K562 (cell line): Measurements from ENCODE around the gene CLEC17A. TPM values are rescaled to one million over a fixed set of nuclear protein-coding genes. Genes with fewer than 3 reads are reported as not detected.

Source experiments
- CBX8 ChIP-seq: fragments of 200-600 bp; sonication (generic); IDR thresholded peaks from 2 replicates; pipeline ENCODE4 v1.6.1; 2012; ENCODE audit warnings: borderline replicate concordance, mixed run types, low read depth, mild to moderate bottlenecking, moderate library complexity, mixed read lengths, low read length, control low read depth, inconsistent platforms; ENCODE audit not compliant: poor library complexity, severe bottlenecking; ENCODE audit errors: extremely low read depth
- CEBPG ChIP-seq, 3 experiments: fragments of 200-800 bp in 1 of 3; sonication (Bioruptor generic) in 1 of 3; sonication (generic) in 1 of 3; formaldehyde crosslinking in 1 of 3; IDR thresholded peaks in 2 of 3; conservative IDR thresholded peaks in 1 of 3; 2 replicates each; pipeline versions ENCODE4 v1.6.1 to v1.8.0; 2016 to 2022; ENCODE audit warnings: missing compliant biosample characterization in 2 of 3, missing genetic modification characterization in 2 of 3, mild to moderate bottlenecking in 1 of 3, missing genetic modification reagents in 1 of 3
- CLOCK ChIP-seq: fragments of 250-450 bp; sonication (Bioruptor Pico); IDR thresholded peaks from 2 replicates; pipeline ENCODE4 v1.4.0; 2020; ENCODE audit warnings: mild to moderate bottlenecking, moderate library complexity, borderline replicate concordance
- CREM ChIP-seq: IDR thresholded peaks from 2 replicates; pipeline ENCODE4 v1.6.1; 2014; ENCODE audit warnings: antibody characterized with exemption, low read depth
- KDM1A ChIP-seq, 2 experiments: fragments of 450-650 bp; IDR thresholded peaks; 2 replicates each; pipeline ENCODE4 v1.6.1; 2016; ENCODE audit warnings: mild to moderate bottlenecking in 2 of 2
- MXD1 ChIP-seq: fragments of 250-450 bp; sonication (Bioruptor Pico); IDR thresholded peaks from 2 replicates; pipeline ENCODE4 v1.8.0; 2021; ENCODE audit warnings: borderline replicate concordance, mild to moderate bottlenecking, moderate library complexity; ENCODE audit not compliant: poor library complexity, severe bottlenecking
- NFE2L1 ChIP-seq: fragments of 450-650 bp; IDR thresholded peaks from 2 replicates; pipeline ENCODE4 v1.6.1; 2016; ENCODE audit warnings: missing genetic modification characterization, low read depth, mild to moderate bottlenecking, missing compliant biosample characterization, moderate library complexity, borderline replicate concordance
- PCBP2 ChIP-seq: fragments of 200-400 bp; formaldehyde crosslinking; IDR thresholded peaks from 2 replicates; pipeline ENCODE4 v1.6.1; 2018; ENCODE audit warnings: low read length, low read depth, mild to moderate bottlenecking, moderate library complexity; ENCODE audit not compliant: poor library complexity, severe bottlenecking
- SIX5 ChIP-seq, 2 experiments: IDR thresholded peaks; 2 replicates each; pipeline ENCODE4 v1.6.1; 2011; ENCODE audit warnings: low read length in 2 of 2, borderline replicate concordance in 1 of 2, low read depth in 1 of 2, mild to moderate bottlenecking in 1 of 2, moderate library complexity in 1 of 2; ENCODE audit not compliant: insufficient read depth in 1 of 2
- SP1 ChIP-seq: sonication (generic); formaldehyde crosslinking; IDR thresholded peaks from 2 replicates; pipeline ENCODE4 v1.8.1; 2022; ENCODE audit warnings: mild to moderate bottlenecking, missing genetic modification reagents
- STAT5B ChIP-seq: fragments of 250-450 bp; sonication (Bioruptor Pico); IDR thresholded peaks from 2 replicates; pipeline ENCODE4 v1.8.0; 2021; ENCODE audit warnings: mild to moderate bottlenecking, inconsistent platforms
- STAT6 ChIP-seq: sonication (generic); formaldehyde crosslinking; IDR thresholded peaks from 2 replicates; pipeline ENCODE4 v1.8.1; 2023; ENCODE audit warnings: mild to moderate bottlenecking, missing genetic modification reagents
- ZBTB43 ChIP-seq: sonication (generic); formaldehyde crosslinking; IDR thresholded peaks from 2 replicates; pipeline ENCODE4 v1.8.0; 2023; ENCODE audit warnings: mild to moderate bottlenecking, missing genetic modification reagents
- ZNF124 ChIP-seq: sonication (generic); formaldehyde crosslinking; IDR thresholded peaks from 2 replicates; pipeline ENCODE4 v1.8.1; 2022; ENCODE audit warnings: missing genetic modification reagents
- ZNF436 ChIP-seq: fragments of 250-450, 450-650 bp; sonication (Bioruptor Pico); formaldehyde crosslinking; IDR thresholded peaks from 2 replicates; pipeline ENCODE4 v1.7.0; 2020; ENCODE audit warnings: mild to moderate bottlenecking
- ZNF785 ChIP-seq: fragments of 250-450 bp; sonication (Bioruptor Pico); IDR thresholded peaks from 2 replicates; pipeline ENCODE4 v1.4.0; 2020; ENCODE audit warnings: mild to moderate bottlenecking
- polyA plus RNA-seq, 8 experiments: library from polyadenylated mRNA; depleted of rRNA in 4 of 8; stranded (reverse) in 5 of 8; unstranded in 3 of 8; fragments of >200 nt; fragmentation: Nextera tagmentation in 2 of 8; fragmentation: Illumina TruSeq in 1 of 8; extraction: Ambion mirVana in 2 of 8; extraction: Trizol in 1 of 8; gene quantifications; 2 replicates each; pipeline versions ENCODE4 v1.2.1 to v1.2.3, GENCODE V29; 2011 to 2014; ENCODE audit warnings: inconsistent platforms in 1 of 8, missing spikeins in 1 of 8
- total RNA-seq, 7 experiments: library from RNA; depleted of rRNA in 6 of 7; stranded (reverse); fragments of >200 nt in 6 of 7; fragmentation: Illumina TruSeq in 2 of 7; extraction: Trizol in 2 of 7; gene quantifications; 2 replicates each; pipeline versions ENCODE4 v1.2.1 to v1.2.3, GENCODE V29; 2011 to 2021; ENCODE audit warnings: low replicate concordance in 1 of 7

The CLEC17A gene
- total and polyA plus RNA-seq, 9 of the 15 experiments (the other 6 are each of a cell fraction or from before 2014, with no cell fraction given), result 0.03 TPM; not detected in 8

GRCh38 chr19:14571695-14572490 lies 11.0 kb upstream of the CLEC17A start, which contains the start of gene NDUFB7 (continued):
- TF ChIP-seq MXD1 (CRISPR knock-in tag) (no peak), STAT6 (CRISPR knock-in tag) (0 out of 2 replicates have a peak, but pooled peaks have one; percentile 54), STAT5B (CRISPR knock-in tag) (no peak), ZBTB43 (CRISPR knock-in tag) (no peak), KDM1A (IDR thresholded peaks at IDR 0.05) (peak in 1 of 2 experiments; percentile 29; a peak in 1 of 4 replicates), ZNF785 (CRISPR knock-in tag) (no peak), SIX5 (IDR thresholded peaks at IDR 0.05; ENCODE audit: borderline replicate concordance in 1 of 2, insufficient read depth in 1 of 2, low read depth in 1 of 2, low read length in 2 of 2) (peak; percentile 28 to 40; a peak in 2 of 4 replicates), CLOCK (CRISPR knock-in tag) (no peak), ZNF436 (no peak), PCBP2 (no peak), CREM (peak; percentile 87), NFE2L1 (tag) (no peak), CEBPG (CRISPR knock-in tag; IDR thresholded peaks at IDR 0.05) (peak; percentile 63; the same call in 1 of the 2 replicates), CEBPG (tag; conservative IDR thresholded peaks at IDR 0.05 in 1 of 2, IDR thresholded peaks at IDR 0.05 in 1 of 2) (no peak), ZNF124 (no peak), SP1 (CRISPR knock-in tag) (peak; percentile 92), CBX8 (no peak)
